ENCODE measurements around the gene AVPR2. TPM values are rescaled to one million over a fixed set of nuclear protein-coding genes. Genes with fewer than 3 reads are reported as not detected.

AVPR2 gene
- total and polyA plus RNA-seq, 9 of the 15 experiments (the other 6 are each of a cell fraction or from before 2014, with no cell fraction given): not detected

- TF ChIP-seq ZNF318 (IDR thresholded peaks at IDR 0.05; ENCODE audit: borderline replicate concordance in 1 of 2, low read depth in 1 of 2): no peak
- no peak for TF ChIP-seq HNRNPLL (IDR thresholded peaks at IDR 0.05; ENCODE audit: low read depth, low read length, poor library complexity, severe bottlenecking)
- no peak for TF ChIP-seq ILK (tag; IDR thresholded peaks at IDR 0.05; ENCODE audit: borderline replicate concordance, low read depth)
- no peak for TF ChIP-seq MED1 (CRISPR knock-in tag; IDR thresholded peaks at IDR 0.05; ENCODE audit: borderline replicate concordance)
- TF ChIP-seq ELF4 (CRISPR knock-in tag; IDR thresholded peaks at IDR 0.05): no peak
- no peak for TF ChIP-seq ZNF124 (CRISPR knock-in tag; IDR thresholded peaks at IDR 0.05)
- TF ChIP-seq RAD21 (CRISPR knock-in tag; conservative IDR thresholded peaks at IDR 0.05 in 1 of 2, IDR thresholded peaks at IDR 0.05 in 1 of 2): peak in 1 of 2 experiments; percentile 18; a peak in 2 of 4 replicates
- TF ChIP-seq DDX20 (tag; IDR thresholded peaks at IDR 0.05; ENCODE audit: low read depth): no peak
- no peak for TF ChIP-seq BRD4 (IDR thresholded peaks at IDR 0.05)
- TF ChIP-seq HMG20A (CRISPR knock-in tag; conservative IDR thresholded peaks at IDR 0.05): no peak
- no peak for TF ChIP-seq CREB5 (CRISPR knock-in tag; IDR thresholded peaks at IDR 0.05)
- TF ChIP-seq SRSF7 (optimal IDR thresholded peaks at IDR 0.05; ENCODE audit: low read depth, low read length): no peak
- no peak for TF ChIP-seq GABPB1 (CRISPR knock-in tag; IDR thresholded peaks at IDR 0.05)
- TF ChIP-seq SMARCA5 (IDR thresholded peaks at IDR 0.05): no peak
- no peak for TF ChIP-seq ZNF277 (CRISPR knock-in tag; IDR thresholded peaks at IDR 0.05; ENCODE audit: borderline replicate concordance)
- no peak for TF ChIP-seq SAFB (IDR thresholded peaks at IDR 0.05; ENCODE audit: borderline replicate concordance, low read depth, low read length)
- no peak for TF ChIP-seq KLF13 (tag; IDR thresholded peaks at IDR 0.05; ENCODE audit: borderline replicate concordance, low read depth)
These were observed 17.1 kb upstream of the AVPR2 start (continued) for GRCh38 chrX:153887385-153887784.

Data from K562 (cell line).